Fibroblast of villous mesenchyme (primary cell): ENCODE results near the gene EPM2A. TPM values are rescaled to one million over a fixed set of nuclear protein-coding genes. Genes with fewer than 3 reads are reported as not detected.

Source experiments
- small RNA-seq: library from RNA; depleted of rRNA; stranded (forward); fragments of <200 nt; gene quantifications from one replicate; pipeline ENCODE3, GENCODE V24; 2012
- total RNA-seq: library from RNA; depleted of rRNA; stranded (reverse); fragments of >200 nt; gene quantifications from 2 replicates; pipeline ENCODE4 v1.2.3, GENCODE V29; 2012

Gene EPM2A
- total RNA-seq, 1 donor, result 7.8 TPM

Small RNA genes lying within 50 kb of the gene (small RNA-seq; reads per million reads assigned to genes)
- not detected for gene AL023806.2

Other genes with a start within 250 kb of the EPM2A start
- 8.7 and 16.0 TPM in 2 replicates for gene FBXO30, start 79.3 kb upstream of the EPM2A start, total RNA-seq
- gene SHPRH, start 228.8 kb upstream of the EPM2A start, total RNA-seq, result 20.0 and 21.2 TPM in 2 replicates